ENCODE data around the gene UBA5. TPM values are rescaled to one million over a fixed set of nuclear protein-coding genes. Genes with fewer than 3 reads are reported as not detected.
A peak's percentile ranks its signal among the peaks of the same experiment; 100 is the strongest.

Gene UBA5
- total RNA-seq, 2 experiments from 2014 or later = 35.4 to 39.2 TPM

GRCh38 chr3:132681421-132681820, 21.3 kb downstream of the UBA5 start:
- H3K9me3 Mint-ChIP-seq = no peaks in the 10 kb centered on the region
- H3K4me3 ChIP-seq (ENCODE audit: low read length) = no peak overlapping the region
- CTCF ChIA-PET = interaction anchor here (0.7 kb wide), 1 partner anchor 10 kb away, joined by 3 read pairs; no protein-coding TSS in a partner anchor
- H3K4me3 Mint-ChIP-seq = no peak overlapping the region
- no peaks in the 10 kb centered on the region for H3K27me3 ChIP-seq (ENCODE audit: control insufficient read depth in 1 of 2, insufficient read depth in 2 of 2, low read length in 2 of 2)
- intact Hi-C loops (cut with DNase I, micrococcal nuclease) = no loop called here
- no peaks in the 10 kb centered on the region for H3K4me1 ChIP-seq (ENCODE audit: insufficient read depth, low read length)
- peaks cover 68% of the 10 kb centered on the region for H3K36me3 ChIP-seq (ENCODE audit: insufficient read depth, low read length)
- no peak overlapping the region for H3K27ac ChIP-seq (ENCODE audit: low read depth in 1 of 2, low read length in 2 of 2)
- no peaks in the 10 kb centered on the region for H3K27me3 Mint-ChIP-seq
- no peaks in the 10 kb centered on the region for H3K9me3 ChIP-seq (ENCODE audit: control insufficient read depth in 1 of 2, insufficient read depth in 1 of 2, low read length in 2 of 2)
- no peak for ATAC-seq (ENCODE audit: poor library complexity)
- POLR2A ChIA-PET = interaction anchor here (0.6 kb wide), 1 partner anchor 991 kb away, joined by 3 read pairs; no protein-coding TSS in a partner anchor
- TF ChIP-seq CTCF (IDR thresholded peaks at IDR 0.05) = no peak
- H3K27ac Mint-ChIP-seq = peak overlapping the region; percentile 6
- no peaks in the 10 kb centered on the region for H3K4me1 Mint-ChIP-seq (ENCODE audit: low read depth)
- peaks cover 77% of the 10 kb centered on the region for H3K36me3 Mint-ChIP-seq (ENCODE audit: low read depth)
- no peak for DNase-seq

DNA sequence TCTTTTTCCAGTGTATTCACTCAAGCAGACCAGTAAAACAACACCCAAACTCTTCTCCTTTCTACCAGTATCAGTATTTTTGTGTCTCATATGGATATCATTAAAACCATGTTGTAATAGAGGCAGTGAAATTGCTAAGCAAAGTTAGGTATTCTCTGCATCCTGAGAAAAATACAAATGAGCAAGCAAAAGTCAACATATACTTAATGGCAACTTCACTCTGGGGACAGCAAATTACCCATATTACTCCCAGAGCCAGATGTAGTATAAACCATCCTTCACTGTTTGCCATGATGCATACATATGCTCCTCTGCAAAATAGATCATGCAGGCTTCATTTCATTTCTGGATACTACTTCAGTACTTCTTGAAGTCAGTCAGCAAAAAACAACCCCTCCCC, 22.1 kb downstream of the UBA5 start:
- no peaks in the 10 kb centered on the region for H3K27me3 Mint-ChIP-seq
- H3K36me3 Mint-ChIP-seq (ENCODE audit: low read depth) = peaks cover 75% of the 10 kb centered on the region
- no peaks in the 10 kb centered on the region for H3K9me3 Mint-ChIP-seq
- H3K4me1 ChIP-seq (ENCODE audit: insufficient read depth, low read length) = no peaks in the 10 kb centered on the region
- no peaks in the 10 kb centered on the region for H3K4me1 Mint-ChIP-seq (ENCODE audit: low read depth)
- H3K9me3 ChIP-seq (ENCODE audit: control insufficient read depth in 1 of 2, insufficient read depth in 1 of 2, low read length in 2 of 2) = no peaks in the 10 kb centered on the region
- peaks cover 67% of the 10 kb centered on the region for H3K36me3 ChIP-seq (ENCODE audit: insufficient read depth, low read length)
- CTCF ChIA-PET = no interaction called here
- DNase-seq (no peak), ATAC-seq (ENCODE audit: poor library complexity) (no peak)
- H3K27ac Mint-ChIP-seq = peak overlapping the region; percentile 6
- POLR2A ChIA-PET = interaction anchor here (1.4 kb wide), 1 partner anchor 39 kb away, joined by 4 read pairs; no protein-coding TSS in a partner anchor
- H3K4me3 ChIP-seq (ENCODE audit: low read length) = no peak overlapping the region
- no peaks in the 10 kb centered on the region for H3K27me3 ChIP-seq (ENCODE audit: control insufficient read depth in 1 of 2, insufficient read depth in 2 of 2, low read length in 2 of 2)
- intact Hi-C loops (cut with DNase I, micrococcal nuclease) = no loop called here
- TF ChIP-seq CTCF (IDR thresholded peaks at IDR 0.05) = no peak
- no peak overlapping the region for H3K4me3 Mint-ChIP-seq
- H3K27ac ChIP-seq (ENCODE audit: low read depth in 1 of 2, low read length in 2 of 2) = no peak overlapping the region

DNA sequence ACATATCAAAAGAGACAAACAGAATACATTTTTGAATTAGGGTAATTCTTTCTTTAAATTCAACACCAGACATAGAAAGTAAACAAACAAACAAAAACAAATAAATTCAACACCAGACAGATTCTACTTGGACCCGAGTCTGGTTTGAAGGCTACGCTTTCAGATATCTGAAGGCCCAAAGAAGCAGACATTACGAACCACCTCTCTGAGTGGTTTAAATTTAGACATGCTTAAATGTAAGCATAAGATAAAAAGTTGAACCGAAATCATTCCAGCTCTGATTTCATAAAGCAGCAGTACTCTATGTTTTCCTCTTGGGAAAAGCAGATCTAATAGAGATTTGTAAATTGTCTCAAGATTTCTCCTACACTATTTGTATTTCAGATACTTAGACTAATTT, 29.9 kb downstream of the UBA5 start:
- Mint-ChIP-seq H3K9me3 (no peaks in the 10 kb centered on the region), H3K27ac (no peak overlapping the region), H3K27me3 (no peaks in the 10 kb centered on the region), H3K4me1 (ENCODE audit: low read depth) (no peaks in the 10 kb centered on the region), H3K4me3 (no peak overlapping the region), H3K36me3 (ENCODE audit: low read depth) (peaks cover 81% of the 10 kb centered on the region)
- Histone ChIP-seq H3K27me3 (ENCODE audit: control insufficient read depth in 1 of 2, insufficient read depth in 2 of 2, low read length in 2 of 2) (no peaks in the 10 kb centered on the region), H3K4me1 (ENCODE audit: insufficient read depth, low read length) (no peaks in the 10 kb centered on the region), H3K36me3 (ENCODE audit: insufficient read depth, low read length) (peaks cover 74% of the 10 kb centered on the region), H3K4me3 (ENCODE audit: low read length) (no peak overlapping the region), H3K27ac (ENCODE audit: low read depth in 1 of 2, low read length in 2 of 2) (no peak overlapping the region), H3K9me3 (ENCODE audit: control insufficient read depth in 1 of 2, insufficient read depth in 1 of 2, low read length in 2 of 2) (no peaks in the 10 kb centered on the region)
- POLR2A ChIA-PET = no interaction called here
- no peak for TF ChIP-seq CTCF (IDR thresholded peaks at IDR 0.05)
- CTCF ChIA-PET = no interaction called here
- intact Hi-C loops (cut with DNase I, micrococcal nuclease) = loop anchor here in 1 of 2 experiments (10.0 kb wide), 1 partner anchor 185 kb away; no protein-coding TSS in a partner anchor
- DNase-seq (no peak), ATAC-seq (ENCODE audit: poor library complexity) (no peak)
